CD4-positive, alpha-beta T cell (primary cell): ENCODE data around the gene SORCS2. TPM values are rescaled to one million over a fixed set of nuclear protein-coding genes. Genes with fewer than 3 reads are reported as not detected.

Experiments
- ATAC-seq: fragments of 200-7000 bp; cut with Tn5 transposase; one replicate; pipeline ENCODE4 v1.10.0; 2022; ENCODE audit warnings: mild to moderate bottlenecking; ENCODE audit not compliant: poor library complexity
- CTCF ChIA-PET: fragments of 350-600 bp; sonication (Branson Sonifier 250); formaldehyde crosslinking; loops from one replicate; lab custom pipeline; 2021; ENCODE audit warnings: antibody characterized with exemption, inconsistent platforms; lab: Charles Lee
- POLR2A ChIA-PET: fragments of 350-600 bp; sonication (Branson Sonifier 250); formaldehyde crosslinking; loops from one replicate; lab custom pipeline; 2021; ENCODE audit warnings: antibody characterized with exemption, inconsistent platforms; lab: Charles Lee
- DNase-seq, 14 experiments: peaks; one replicate each; pipeline ENCODE4 v3.0.0-alpha.2; 2013 to 2020; ENCODE audit warnings: mixed read lengths in 2 of 14
- H3K27ac ChIP-seq, 2 donors: one replicate each; pipeline versions ENCODE4 v1.5.1 to v1.7.0; 2013; ENCODE audit warnings: low read length in 2 of 2, low read depth in 1 of 2, mild to moderate bottlenecking in 1 of 2
- H3K27me3 ChIP-seq, 2 experiments: 1 replicate in 1 of 2; 2 replicates in 1 of 2; pipeline versions ENCODE4 v1.6.1 to v1.7.0; 2013; ENCODE audit warnings: low read length in 2 of 2, control low read depth in 1 of 2, mild to moderate bottlenecking in 1 of 2, moderate library complexity in 1 of 2; ENCODE audit not compliant: insufficient read depth in 2 of 2, control insufficient read depth in 1 of 2
- H3K36me3 ChIP-seq: one replicate; pipeline ENCODE4 v1.6.1; 2013; ENCODE audit warnings: low read length, control low read depth; ENCODE audit not compliant: insufficient read depth
- H3K4me1 ChIP-seq: one replicate; pipeline ENCODE4 v1.6.1; 2013; ENCODE audit warnings: low read length, control low read depth; ENCODE audit not compliant: insufficient read depth
- H3K4me3 ChIP-seq: one replicate; pipeline ENCODE4 v1.5.1; 2013; ENCODE audit warnings: mild to moderate bottlenecking, low read length, moderate library complexity
- H3K9me3 ChIP-seq, 2 experiments: 1 replicate in 1 of 2; 2 replicates in 1 of 2; pipeline versions ENCODE4 v1.6.1 to v1.7.0; 2013; ENCODE audit warnings: low read length in 2 of 2, mild to moderate bottlenecking in 2 of 2, control low read depth in 1 of 2, moderate library complexity in 1 of 2; ENCODE audit not compliant: control insufficient read depth in 1 of 2, insufficient read depth in 1 of 2
- H3K27ac Mint-ChIP-seq: one replicate; pipeline ENCODE4 v1.8.0; 2020; ENCODE audit warnings: mixed read lengths
- H3K27me3 Mint-ChIP-seq: one replicate; pipeline ENCODE4 v1.8.0; 2021; ENCODE audit warnings: mixed read lengths
- H3K36me3 Mint-ChIP-seq: one replicate; pipeline ENCODE4 v1.8.0; 2021; ENCODE audit warnings: low read depth, mixed read lengths
- H3K4me1 Mint-ChIP-seq: one replicate; pipeline ENCODE4 v1.8.0; 2021; ENCODE audit warnings: low read depth, mixed read lengths
- H3K4me3 Mint-ChIP-seq: one replicate; pipeline ENCODE4 v1.8.0; 2020; ENCODE audit warnings: mild to moderate bottlenecking, mixed read lengths
- H3K9me3 Mint-ChIP-seq: one replicate; pipeline ENCODE4 v1.8.0; 2020; ENCODE audit warnings: mixed read lengths
- intact Hi-C, 2 experiments: fragments of 100-400 bp; cut with DNase I in 1 of 2; cut with micrococcal nuclease in 1 of 2; formaldehyde crosslinking; loops; one replicate each; pipeline versions ENCODE4 v1.15.1 to v1.9.0; 2023 to 2025; cut with DNase I, micrococcal nuclease
- total RNA-seq, 174 experiments: library from RNA in 2 of 174; stranded (reverse) in 2 of 174; gene quantifications; one replicate each; pipeline ENCODE4 v1.2.3 and lab custom pipeline; 2021 to 2026
- TF ChIP-seq, protein P1 (sequence below): fragments of 200-600 bp; IDR thresholded peaks from one replicate; pipeline ENCODE4 v1.8.0; 2022; ENCODE audit warnings: antibody characterized with exemption, mild to moderate bottlenecking

SORCS2 gene
- total RNA-seq, 2 experiments from 2014 or later: not detected

- peaks cover 0 to 20% of the 10 kb centered on the region in 2 experiments for H3K9me3 ChIP-seq
- no peak overlapping the region for H3K27ac ChIP-seq
- no peak overlapping the region for H3K4me3 ChIP-seq
- TF ChIP-seq, protein P1, sequence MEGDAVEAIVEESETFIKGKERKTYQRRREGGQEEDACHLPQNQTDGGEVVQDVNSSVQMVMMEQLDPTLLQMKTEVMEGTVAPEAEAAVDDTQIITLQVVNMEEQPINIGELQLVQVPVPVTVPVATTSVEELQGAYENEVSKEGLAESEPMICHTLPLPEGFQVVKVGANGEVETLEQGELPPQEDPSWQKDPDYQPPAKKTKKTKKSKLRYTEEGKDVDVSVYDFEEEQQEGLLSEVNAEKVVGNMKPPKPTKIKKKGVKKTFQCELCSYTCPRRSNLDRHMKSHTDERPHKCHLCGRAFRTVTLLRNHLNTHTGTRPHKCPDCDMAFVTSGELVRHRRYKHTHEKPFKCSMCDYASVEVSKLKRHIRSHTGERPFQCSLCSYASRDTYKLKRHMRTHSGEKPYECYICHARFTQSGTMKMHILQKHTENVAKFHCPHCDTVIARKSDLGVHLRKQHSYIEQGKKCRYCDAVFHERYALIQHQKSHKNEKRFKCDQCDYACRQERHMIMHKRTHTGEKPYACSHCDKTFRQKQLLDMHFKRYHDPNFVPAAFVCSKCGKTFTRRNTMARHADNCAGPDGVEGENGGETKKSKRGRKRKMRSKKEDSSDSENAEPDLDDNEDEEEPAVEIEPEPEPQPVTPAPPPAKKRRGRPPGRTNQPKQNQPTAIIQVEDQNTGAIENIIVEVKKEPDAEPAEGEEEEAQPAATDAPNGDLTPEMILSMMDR: no peak
- H3K36me3 ChIP-seq: no peaks in the 10 kb centered on the region
- Mint-ChIP-seq H3K9me3 (no peaks in the 10 kb centered on the region), H3K27ac (no peak overlapping the region), H3K4me1 (no peaks in the 10 kb centered on the region), H3K36me3 (no peaks in the 10 kb centered on the region), H3K4me3 (no peak overlapping the region), H3K27me3 (no peaks in the 10 kb centered on the region)
- ChIA-PET CTCF (no interaction called here), POLR2A (no interaction called here)
- no peak for ATAC-seq
- no peaks in the 10 kb centered on the region for H3K4me1 ChIP-seq
- no peak for DNase-seq
- no peaks in the 10 kb centered on the region for H3K27me3 ChIP-seq
- intact Hi-C loops: no loop called here
These were observed 46.9 kb downstream of the SORCS2 start for GRCh38 chr4:7239101-7239820.

DNA sequence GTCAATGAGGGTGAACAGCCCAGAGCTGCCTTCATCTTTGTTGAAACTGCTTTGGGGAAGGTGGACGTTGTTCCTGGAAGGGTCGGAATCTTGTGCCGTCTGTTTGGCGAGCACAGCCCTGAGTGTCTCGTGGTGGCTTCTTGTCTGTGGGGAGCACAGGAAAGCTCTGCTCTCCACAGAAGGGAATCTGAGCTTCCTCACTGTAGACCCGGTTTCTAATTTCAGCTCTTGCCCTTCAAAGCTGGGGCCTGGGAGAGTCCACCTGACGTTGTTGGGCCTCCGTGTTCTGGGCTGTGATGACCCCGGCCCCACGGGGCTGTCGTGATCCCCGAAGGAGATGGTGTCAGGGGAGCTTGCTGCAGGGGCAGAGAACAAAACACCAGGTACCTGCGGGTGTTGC lies 47.5 kb downstream of the SORCS2 start:
- Mint-ChIP-seq H3K27ac (no peak overlapping the region), H3K9me3 (no peaks in the 10 kb centered on the region)
- CTCF ChIA-PET: no interaction called here

GRCh38 chr4:7240306-7240705 lies 48.0 kb downstream of the SORCS2 start:
- ChIA-PET CTCF (no interaction called here), POLR2A (no interaction called here)
- Histone ChIP-seq H3K27me3 (no peaks in the 10 kb centered on the region), H3K9me3 (peaks cover 0 to 22% of the 10 kb centered on the region in 2 experiments), H3K27ac (no peak overlapping the region), H3K4me3 (no peak overlapping the region), H3K36me3 (no peaks in the 10 kb centered on the region), H3K4me1 (no peaks in the 10 kb centered on the region)
- H3K4me3 Mint-ChIP-seq: no peak overlapping the region
- H3K4me1 Mint-ChIP-seq: no peaks in the 10 kb centered on the region
- intact Hi-C loops: no loop called here
- H3K27me3 Mint-ChIP-seq: no peaks in the 10 kb centered on the region
- ATAC-seq (no peak), DNase-seq (no peak)
- no peaks in the 10 kb centered on the region for H3K36me3 Mint-ChIP-seq
- TF ChIP-seq, protein P1: no peak
- no peaks in the 10 kb centered on the region for H3K9me3 Mint-ChIP-seq
- no peak overlapping the region for H3K27ac Mint-ChIP-seq

More for the DNA sequence above, 47.5 kb downstream of the SORCS2 start:
- Histone ChIP-seq H3K4me1 (no peaks in the 10 kb centered on the region), H3K27ac (no peak overlapping the region), H3K36me3 (no peaks in the 10 kb centered on the region), H3K27me3 (no peaks in the 10 kb centered on the region), H3K4me3 (no peak overlapping the region), H3K9me3 (peaks cover 0 to 22% of the 10 kb centered on the region in 2 experiments)
- no peaks in the 10 kb centered on the region for H3K36me3 Mint-ChIP-seq
- POLR2A ChIA-PET: no interaction called here
- H3K4me3 Mint-ChIP-seq: no peak overlapping the region
- H3K27me3 Mint-ChIP-seq: no peaks in the 10 kb centered on the region
- no peaks in the 10 kb centered on the region for H3K4me1 Mint-ChIP-seq
- intact Hi-C loops: no loop called here
- no peak for ATAC-seq
- DNase-seq: no peak
- TF ChIP-seq, protein P1: no peak
